ENCODE results near the gene ZBP1.

ZBP1 gene

DNA sequence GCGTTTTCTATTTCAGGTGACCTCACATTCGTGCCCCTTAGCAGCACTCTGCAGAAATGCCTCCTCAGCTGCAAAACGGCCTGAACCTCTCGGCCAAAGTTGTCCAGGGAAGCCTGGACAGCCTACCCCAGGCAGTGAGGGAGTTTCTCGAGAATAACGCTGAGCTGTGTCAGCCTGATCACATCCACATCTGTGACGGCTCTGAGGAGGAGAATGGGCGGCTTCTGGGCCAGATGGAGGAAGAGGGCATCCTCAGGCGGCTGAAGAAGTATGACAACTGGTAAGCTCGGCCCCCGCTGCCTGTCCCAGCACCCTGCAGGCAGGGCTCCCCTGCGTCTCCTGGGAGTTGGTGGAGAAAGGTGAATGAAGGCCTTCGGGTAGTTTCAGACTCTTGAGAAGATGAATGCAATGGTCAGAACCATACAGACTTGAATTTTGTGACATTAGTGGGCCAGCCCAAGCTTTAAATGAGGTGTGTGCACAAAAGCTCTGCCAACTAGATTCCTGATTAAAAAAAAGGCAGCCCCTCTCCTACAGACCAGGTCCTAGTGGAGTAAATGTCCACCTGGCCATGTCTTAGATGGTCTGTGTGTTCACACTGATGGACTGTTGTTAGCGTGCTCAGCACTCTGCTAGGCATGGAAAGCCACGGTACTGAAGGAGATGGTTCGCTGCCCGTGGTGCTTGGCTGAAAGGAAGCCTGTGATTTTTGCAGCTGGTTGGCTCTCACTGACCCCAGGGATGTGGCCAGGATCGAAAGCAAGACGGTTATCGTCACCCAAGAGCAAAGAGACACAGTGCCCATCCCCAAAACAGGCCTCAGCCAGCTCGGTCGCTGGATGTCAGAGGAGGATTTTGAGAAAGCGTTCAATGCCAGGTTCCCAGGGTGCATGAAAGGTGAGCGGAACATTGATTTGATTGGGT is 58.6 kb downstream of the ZBP1 start:
- DNase-seq: no peak

DNA sequence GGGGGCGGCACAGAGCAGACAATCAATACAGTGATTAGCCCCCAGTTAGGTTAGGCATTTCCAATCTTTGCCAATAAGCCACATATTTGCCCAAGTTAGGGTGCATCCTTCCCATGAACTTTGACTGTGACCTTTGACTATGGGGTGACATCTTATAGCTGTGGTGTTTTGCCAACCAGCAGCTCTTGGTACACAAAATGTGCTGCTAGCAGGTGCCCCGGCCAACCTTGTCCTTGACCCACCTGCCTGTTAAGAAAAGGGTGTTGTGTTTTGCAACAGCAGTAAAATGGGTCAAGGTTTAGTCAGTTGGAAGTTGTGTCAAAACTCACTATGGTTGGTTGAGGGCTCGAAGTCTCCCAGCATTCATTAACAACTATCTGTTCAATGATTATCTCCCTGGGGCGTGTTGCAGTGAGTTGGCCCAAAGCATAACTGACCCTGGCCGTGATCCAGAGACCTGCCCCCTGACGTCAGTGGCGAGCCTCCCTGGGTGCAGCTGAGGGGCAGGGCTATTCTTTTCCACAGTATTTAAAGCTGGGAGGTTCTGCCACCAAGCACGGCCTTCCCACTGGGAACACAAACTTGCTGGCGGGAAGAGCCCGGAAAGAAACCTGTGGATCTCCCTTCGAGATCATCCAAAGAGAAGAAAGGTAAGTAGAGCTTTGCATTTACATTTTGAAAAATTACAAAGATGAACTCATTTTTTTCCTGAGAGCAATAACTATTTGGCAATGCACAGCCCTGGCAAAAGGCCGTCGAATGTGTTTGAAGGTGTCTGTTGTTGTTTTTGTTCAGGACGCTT is 59.5 kb downstream of the ZBP1 start, which contains the start of gene PCK1:
PCK1 (plus strand) TSS at position 557 of the 802 bp plus-strand sequence. CDS start 302 bp downstream, outside the sequence.
- DNase-seq: no peak

DNA sequence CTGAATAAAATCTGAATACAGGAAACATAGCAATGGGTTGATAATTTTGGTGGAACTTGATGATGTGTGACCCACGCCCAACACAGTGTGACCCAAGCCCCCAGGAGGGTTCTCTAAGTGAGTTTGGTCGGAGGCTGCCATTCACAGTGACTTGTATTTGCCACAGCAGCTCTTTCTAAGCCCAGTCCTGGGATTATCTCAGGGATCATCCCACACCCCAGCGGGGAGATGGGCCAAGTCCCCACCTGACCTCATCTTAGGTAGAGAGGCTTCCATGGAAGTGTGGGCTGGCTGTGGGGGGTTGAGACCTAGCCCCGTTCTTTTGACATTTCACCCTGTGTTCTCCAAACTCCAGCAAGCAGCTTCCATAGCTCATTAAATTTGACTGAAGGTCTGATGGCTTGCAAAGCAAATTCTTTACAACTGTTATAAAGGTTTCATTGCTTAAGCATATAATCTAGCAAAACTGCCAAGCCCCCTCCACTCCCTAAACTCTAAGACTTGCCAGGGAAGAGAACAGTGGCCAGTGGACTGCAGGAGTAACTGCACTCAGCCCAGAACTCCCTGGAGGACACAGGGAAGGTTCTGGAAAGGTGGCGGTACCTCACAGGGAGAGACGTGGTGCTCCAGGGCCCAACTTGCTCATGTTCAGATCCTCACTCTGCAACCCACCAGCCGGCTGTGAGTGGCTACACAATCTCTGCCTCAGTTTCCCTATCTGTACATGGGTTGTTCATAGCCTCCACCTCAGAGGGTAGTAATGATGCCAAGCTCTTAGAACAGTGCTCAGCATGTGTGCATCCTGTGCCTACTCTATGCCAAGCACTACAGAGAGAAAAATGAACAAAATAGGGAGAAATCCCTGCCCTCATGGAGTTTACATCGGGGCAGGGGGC is 60.3 kb downstream of the ZBP1 start:
- no peak for DNase-seq

DNA sequence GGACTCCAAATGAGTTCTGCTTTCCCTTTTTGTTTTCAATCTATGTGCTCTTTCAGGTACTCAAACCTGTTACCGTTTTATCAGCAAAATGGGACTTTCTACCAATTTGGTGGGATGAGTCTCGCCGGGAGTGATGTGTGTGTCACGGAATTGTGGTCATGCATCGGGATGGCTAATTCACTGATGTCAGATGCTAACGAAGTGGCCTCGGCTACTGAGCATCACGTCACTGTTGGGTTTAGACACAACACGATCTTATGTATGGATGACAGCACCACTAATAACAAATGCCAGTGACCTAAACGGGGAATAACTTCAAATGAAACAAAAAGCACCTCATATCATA is 61.0 kb downstream of the ZBP1 start:
- DNase-seq: no peak

DNA sequence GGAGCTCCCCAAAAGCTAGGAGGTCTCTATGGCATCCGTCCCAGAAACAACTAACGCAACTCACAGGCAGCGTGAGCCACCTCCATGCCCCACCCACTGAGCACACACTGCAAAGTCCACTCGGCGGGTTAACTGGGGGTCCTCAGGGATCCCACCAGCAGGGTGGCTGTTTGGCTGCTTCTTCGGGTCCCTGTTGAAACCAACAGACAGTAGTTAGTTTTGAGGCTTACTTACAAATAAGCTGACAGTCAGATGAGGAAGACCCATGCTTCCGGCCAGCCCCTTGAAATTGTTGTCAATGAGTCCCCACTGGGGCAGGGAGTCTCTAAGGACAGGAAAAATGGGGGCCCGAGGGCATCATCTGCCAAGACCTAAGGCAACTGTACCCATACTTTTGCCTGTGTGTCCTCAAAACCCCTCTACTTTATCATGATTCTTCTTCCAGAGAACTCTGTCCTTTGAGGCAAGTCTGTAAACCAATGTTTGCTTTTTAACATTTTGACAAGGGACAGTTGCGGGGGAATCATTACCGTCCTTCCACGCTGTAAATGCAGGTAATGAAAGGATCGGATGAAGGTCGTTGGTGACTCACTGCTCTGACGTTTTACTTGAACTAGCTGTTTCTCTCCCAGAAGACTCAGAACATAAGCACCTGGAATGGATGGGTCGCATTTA is 61.5 kb downstream of the ZBP1 start:
- DNase-seq: no peak

DNA sequence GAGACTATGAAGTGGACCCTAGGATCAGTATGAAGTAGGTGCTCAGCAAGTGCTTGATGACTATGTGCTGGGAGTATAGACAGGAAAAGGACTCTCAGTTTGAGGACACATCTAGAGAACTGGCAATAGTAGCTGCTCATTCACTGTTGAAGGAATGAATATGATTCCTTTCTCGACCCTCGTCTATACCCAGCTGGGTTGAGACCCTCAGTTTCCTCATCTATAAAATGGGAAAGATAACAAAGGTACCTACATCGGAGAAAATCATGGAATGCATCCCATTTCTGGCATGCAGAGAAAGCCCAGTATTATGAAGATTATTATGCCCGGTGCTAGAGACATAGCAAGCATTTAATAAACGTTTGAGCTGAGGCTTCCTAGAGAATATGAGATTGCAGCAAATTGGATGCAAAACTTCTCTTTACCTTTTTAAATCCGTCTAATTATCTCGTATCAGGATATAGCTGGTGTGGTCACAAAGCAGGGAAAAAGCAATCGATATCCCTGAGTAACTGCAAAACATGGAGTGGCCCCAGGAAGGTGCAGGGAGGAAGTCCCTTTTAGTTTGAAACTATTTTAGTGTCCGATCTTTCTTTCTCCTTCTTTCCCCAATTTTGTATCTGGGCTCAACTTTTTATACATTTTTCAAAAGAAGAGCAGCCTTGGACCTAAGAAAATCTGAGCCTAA is 62.2 kb downstream of the ZBP1 start:
- DNase-seq: no peak

DNA sequence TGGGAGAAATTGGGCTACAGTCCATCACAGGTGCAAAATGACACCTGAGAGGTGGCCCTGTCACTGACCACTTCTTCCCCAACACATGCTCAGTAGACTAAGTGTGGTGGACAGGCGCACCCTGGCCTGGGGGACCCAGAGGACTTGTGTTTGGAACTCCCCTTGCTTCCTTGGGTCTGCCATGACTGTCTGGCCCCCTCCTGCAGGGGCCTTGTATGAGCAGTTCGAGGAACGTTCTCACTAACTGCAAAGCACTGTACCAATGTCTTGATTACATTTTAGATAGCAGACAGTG is 63.3 kb downstream of the ZBP1 start:
- no peak for DNase-seq

DNA sequence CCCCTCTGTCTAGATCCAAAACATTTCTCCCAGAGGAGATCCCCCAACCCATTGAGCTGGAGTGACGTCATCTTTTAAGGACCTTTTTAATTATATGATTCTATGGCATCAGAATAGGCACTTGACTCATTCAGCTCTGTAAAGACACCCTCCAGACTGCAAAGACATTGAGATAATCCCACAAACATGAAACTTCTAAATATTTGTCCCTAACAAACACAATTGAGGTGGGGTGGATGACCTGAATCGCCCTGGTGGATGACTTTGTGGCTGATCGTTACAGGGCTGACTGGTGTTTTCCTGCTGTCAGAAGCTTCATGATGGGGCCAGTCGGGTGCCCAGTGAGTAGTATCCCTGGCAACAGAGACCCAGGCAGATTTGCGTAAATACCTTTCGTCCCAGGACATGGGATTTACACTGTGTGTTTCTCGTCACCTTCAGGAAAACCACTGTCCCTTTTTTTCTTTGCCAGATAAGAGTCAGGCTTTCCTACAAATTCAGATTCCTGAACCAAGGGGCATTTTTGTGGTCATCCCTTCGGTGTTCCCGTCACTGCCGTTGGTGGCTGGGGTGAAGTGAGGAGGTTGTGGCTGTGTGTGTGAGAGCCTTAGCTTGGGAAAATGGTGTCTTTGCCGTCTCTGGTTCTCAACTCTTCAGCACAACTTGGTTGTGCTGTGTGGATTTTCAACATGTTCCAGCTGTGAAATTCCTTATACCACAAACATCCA is 64.6 kb downstream of the ZBP1 start:
- no peak for DNase-seq

Data from amygdala (tissue), 56 donors.